OCI-LY3 (cell line): ENCODE results near the gene SERPING1.

ENCODE experiments used
- CTCF ChIP-seq: fragments of 200-600, 300-600 bp; sonication (generic); IDR thresholded peaks from 2 replicates; pipeline ENCODE4 v1.5.1; 2014; ENCODE audit warnings: antibody characterized with exemption, low read length, low read depth
- EZH2phosphoT487 ChIP-seq: fragments of 200-600 bp; shearing (Covaris generic); IDR thresholded peaks from 2 replicates; pipeline ENCODE4 v1.6.1; 2018; ENCODE audit warnings: antibody characterized with exemption, mixed run types, low read depth

- TF ChIP-seq CTCF (no peak), EZH2phosphoT487 (no peak)
These were observed 25.9 kb upstream of the SERPING1 start for GRCh38 chr11:57571606-57572005.
